ENCODE results near the gene MOCS2. TPM values are rescaled to one million over a fixed set of nuclear protein-coding genes. Genes with fewer than 3 reads are reported as not detected.

MOCS2 gene
- total and polyA plus RNA-seq, 2 experiments from 2014 or later, result 48.1 to 83.7 TPM

- peaks cover 68% of the 10 kb centered on the region for H3F3A ChIP-seq (ENCODE audit: insufficient read depth)
- H2AFZ ChIP-seq, result peak overlapping the region; percentile 78
- no peaks in the 10 kb centered on the region for H4K20me1 ChIP-seq (ENCODE audit: insufficient read depth)
- peak; percentile 83 for DNase-seq
- H3K4me1 ChIP-seq (ENCODE audit: insufficient read depth), result peaks cover 51% of the 10 kb centered on the region
- in situ Hi-C loops (cut with MboI), result no loop called here
- no peaks in the 10 kb centered on the region for H3K79me2 ChIP-seq (ENCODE audit: insufficient read depth)
- H3K27ac ChIP-seq, result peak overlapping the region; percentile 89
- no peaks in the 10 kb centered on the region for H3K27me3 ChIP-seq (replicated peaks; ENCODE audit: insufficient read depth)
- 2 to 15% methylated on average over 2 of the region's 2 CpGs for WGBS, 2 experiments (ENCODE audit: low coverage in 1 of 2, low lambda C conversion rate in 2 of 2, missing lambda C conversion rate in 2 of 2)
- no peaks in the 10 kb centered on the region for H3K9me2 ChIP-seq (ENCODE audit: insufficient read depth)
- peaks cover 29% of the 10 kb centered on the region for H3K36me3 ChIP-seq (ENCODE audit: low read depth)
- peak overlapping the region; percentile 16; the same call in 1 of the 2 replicates for H3K4me3 ChIP-seq
- peak overlapping the region; percentile 74 for H3K4me2 ChIP-seq (ENCODE audit: unreplicated experiment)
- peak overlapping the region; percentile 67 for H3K9ac ChIP-seq
- no peaks in the 10 kb centered on the region for H3K9me3 ChIP-seq (ENCODE audit: low read depth)
- TF ChIP-seq EZH2 (IDR thresholded peaks at IDR 0.05; ENCODE audit: insufficient read depth, poor library complexity, severe bottlenecking) (no peak), EZH2phosphoT487 (IDR thresholded peaks at IDR 0.05; ENCODE audit: insufficient read depth, low read depth) (no peak)
These were observed 37.8 kb downstream of the MOCS2 start for GRCh38 chr5:53071738-53072137.

GRCh38 chr5:53071298-53071697 is 38.3 kb downstream of the MOCS2 start:
- H3K27me3 ChIP-seq (replicated peaks; ENCODE audit: insufficient read depth), result no peaks in the 10 kb centered on the region
- peak overlapping the region; percentile 16; the same call in 1 of the 2 replicates for H3K4me3 ChIP-seq
- peak overlapping the region; percentile 74 for H3K4me2 ChIP-seq (ENCODE audit: unreplicated experiment)
- H3K4me1 ChIP-seq (ENCODE audit: insufficient read depth), result peaks cover 51% of the 10 kb centered on the region
- 2 to 6% methylated on average over 2 of the region's 2 CpGs for WGBS, 2 experiments (ENCODE audit: low coverage in 1 of 2, low lambda C conversion rate in 2 of 2, missing lambda C conversion rate in 2 of 2)
- no peaks in the 10 kb centered on the region for H3K9me3 ChIP-seq (ENCODE audit: low read depth)
- peak overlapping the region; percentile 89 for H3K27ac ChIP-seq
- DNase-seq, result no peak
- H2AFZ ChIP-seq, result peak overlapping the region; percentile 78
- no peaks in the 10 kb centered on the region for H4K20me1 ChIP-seq (ENCODE audit: insufficient read depth)
- in situ Hi-C loops (cut with MboI), result no loop called here
- H3K79me2 ChIP-seq (ENCODE audit: insufficient read depth), result no peaks in the 10 kb centered on the region
- no peaks in the 10 kb centered on the region for H3K9me2 ChIP-seq (ENCODE audit: insufficient read depth)
- TF ChIP-seq EZH2 (IDR thresholded peaks at IDR 0.05; ENCODE audit: insufficient read depth, poor library complexity, severe bottlenecking) (no peak), EZH2phosphoT487 (IDR thresholded peaks at IDR 0.05; ENCODE audit: insufficient read depth, low read depth) (no peak)
- peaks cover 68% of the 10 kb centered on the region for H3F3A ChIP-seq (ENCODE audit: insufficient read depth)
- H3K36me3 ChIP-seq (ENCODE audit: low read depth), result peaks cover 29% of the 10 kb centered on the region
- peak overlapping the region; percentile 67 for H3K9ac ChIP-seq

DNA sequence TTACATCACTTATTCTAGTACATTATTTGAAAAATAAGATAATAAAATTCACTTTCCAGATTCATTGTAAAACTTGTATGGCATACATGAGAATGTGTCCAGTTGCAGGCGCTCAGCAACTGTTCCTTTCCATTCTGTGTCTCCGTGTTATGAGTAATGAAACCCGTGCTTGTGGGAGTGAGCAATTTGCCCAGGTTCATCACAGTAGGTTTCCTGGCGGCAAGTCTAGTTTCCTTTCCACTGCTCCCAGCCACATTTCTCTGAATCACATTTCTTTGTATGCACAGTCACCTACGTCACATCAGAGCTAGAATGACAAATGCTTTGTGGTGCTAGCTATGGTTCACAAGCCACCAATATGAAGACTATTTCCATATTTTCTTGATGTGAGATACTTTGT is 39.9 kb downstream of the MOCS2 start:
- Histone ChIP-seq H3K27me3 (replicated peaks; ENCODE audit: insufficient read depth) (no peaks in the 10 kb centered on the region), H4K20me1 (ENCODE audit: insufficient read depth) (no peaks in the 10 kb centered on the region), H2AFZ (no peak overlapping the region), H3K4me1 (ENCODE audit: insufficient read depth) (peaks cover 51% of the 10 kb centered on the region), H3K9me2 (ENCODE audit: insufficient read depth) (no peaks in the 10 kb centered on the region), H3F3A (ENCODE audit: insufficient read depth) (peaks cover 74% of the 10 kb centered on the region), H3K36me3 (ENCODE audit: low read depth) (peaks cover 25% of the 10 kb centered on the region), H3K9me3 (ENCODE audit: low read depth) (no peaks in the 10 kb centered on the region), H3K9ac (peak overlapping the region; percentile 67), H3K79me2 (ENCODE audit: insufficient read depth) (no peaks in the 10 kb centered on the region), H3K4me2 (ENCODE audit: unreplicated experiment) (peak overlapping the region; percentile 46), H3K27ac (peak overlapping the region; percentile 89), H3K4me3 (no peak overlapping the region)
- in situ Hi-C loops (cut with MboI), result no loop called here
- no peak for TF ChIP-seq EZH2phosphoT487 (IDR thresholded peaks at IDR 0.05; ENCODE audit: insufficient read depth, low read depth)
- TF ChIP-seq EZH2 (IDR thresholded peaks at IDR 0.05; ENCODE audit: insufficient read depth, poor library complexity, severe bottlenecking), result no peak
- peak; percentile 99 for DNase-seq
- 15 to 20% methylated on average over 5 of the region's 5 CpGs for WGBS, 2 experiments (ENCODE audit: low coverage in 1 of 2, low lambda C conversion rate in 2 of 2, missing lambda C conversion rate in 2 of 2)

GRCh38 chr5:53068291-53068836 is 41.2 kb downstream of the MOCS2 start:
- H3K9me3 ChIP-seq (ENCODE audit: low read depth), result no peaks in the 10 kb centered on the region
- TF ChIP-seq EZH2 (IDR thresholded peaks at IDR 0.05; ENCODE audit: insufficient read depth, poor library complexity, severe bottlenecking) (no peak), EZH2phosphoT487 (IDR thresholded peaks at IDR 0.05; ENCODE audit: insufficient read depth, low read depth) (no peak)
- H4K20me1 ChIP-seq (ENCODE audit: insufficient read depth), result no peaks in the 10 kb centered on the region
- no peak for DNase-seq
- H3K9ac ChIP-seq, result peak overlapping the region; percentile 67; the same call in 1 of the 2 replicates
- H3K79me2 ChIP-seq (ENCODE audit: insufficient read depth), result no peaks in the 10 kb centered on the region
- peaks cover 78% of the 10 kb centered on the region for H3F3A ChIP-seq (ENCODE audit: insufficient read depth)
- peaks cover 20% of the 10 kb centered on the region for H3K36me3 ChIP-seq (ENCODE audit: low read depth)
- WGBS, 2 experiments (ENCODE audit: low coverage in 1 of 2, low lambda C conversion rate in 2 of 2, missing lambda C conversion rate in 2 of 2), result 60% methylated on average over 4 of the region's 4 CpGs
- H2AFZ ChIP-seq, result no peak overlapping the region
- no peak overlapping the region for H3K4me3 ChIP-seq
- H3K4me2 ChIP-seq (ENCODE audit: unreplicated experiment), result no peak overlapping the region
- no peaks in the 10 kb centered on the region for H3K27me3 ChIP-seq (replicated peaks; ENCODE audit: insufficient read depth)
- peak overlapping the region; percentile 89 for H3K27ac ChIP-seq
- H3K4me1 ChIP-seq (ENCODE audit: insufficient read depth), result peaks cover 55% of the 10 kb centered on the region
- in situ Hi-C loops (cut with MboI), result no loop called here
- no peaks in the 10 kb centered on the region for H3K9me2 ChIP-seq (ENCODE audit: insufficient read depth)

Data from GM23248 (cell line).